ENCODE results near the gene THSD4.

DNA sequence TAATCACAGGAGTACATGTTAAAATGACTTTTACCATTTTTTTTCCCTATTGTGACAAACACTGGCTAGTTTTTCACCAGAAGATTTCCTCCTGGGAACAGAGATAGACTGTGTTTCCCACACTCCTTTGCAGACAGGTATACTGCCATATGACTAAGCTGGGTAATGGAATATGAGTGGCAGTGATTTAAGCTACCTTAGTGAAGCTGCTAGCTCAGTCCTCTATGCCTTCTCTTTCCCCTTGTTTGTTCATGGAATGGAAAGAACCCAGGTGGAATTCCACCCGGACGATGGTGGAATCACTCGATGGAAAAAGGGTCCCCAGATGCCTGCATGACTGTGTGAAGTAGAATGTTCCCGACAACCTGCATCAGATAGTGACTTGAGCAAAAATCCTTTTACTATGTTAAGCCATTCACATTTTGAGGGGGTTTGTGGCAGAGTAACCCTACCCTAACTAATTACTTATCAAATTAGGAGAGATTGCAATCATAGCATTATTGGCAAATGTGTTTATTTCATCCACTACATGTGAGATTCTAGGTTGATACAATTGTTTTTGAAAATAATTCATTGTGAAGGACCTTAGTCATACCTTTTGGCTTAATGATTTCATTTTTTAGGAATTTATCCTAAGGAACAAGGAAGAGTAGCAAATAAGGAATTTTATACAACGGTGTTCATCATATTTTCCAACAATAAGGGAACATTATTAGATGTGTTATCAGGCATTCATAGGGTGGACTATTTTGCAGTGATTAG is 16.5 kb downstream of the THSD4 start:
- no peak for TF ChIP-seq CTCF (IDR thresholded peaks at IDR 0.05)
- no peak for TF ChIP-seq POLR2A (IDR thresholded peaks at IDR 0.05)
